ENCODE data around the gene TMEM14A. TPM values are rescaled to one million over a fixed set of nuclear protein-coding genes. Genes with fewer than 3 reads are reported as not detected.

The TMEM14A gene
- total and polyA plus RNA-seq, 2 of the 8 experiments (the other 6 are each of a cell fraction or from before 2014, with no cell fraction given): 11.1 to 11.2 TPM

GRCh38 chr6:52670502-52671409 lies at the start of gene TMEM14A (continued):
- TF ChIP-seq EGR1 (IDR thresholded peaks at IDR 0.05; ENCODE audit: borderline replicate concordance, low read depth, low read length) (no peak), TAF7 (optimal IDR thresholded peaks at IDR 0.05; ENCODE audit: borderline replicate concordance, low read depth, low read length) (peak; percentile 33), CEBPB (IDR thresholded peaks at IDR 0.05; ENCODE audit: low read depth, low read length) (peak; percentile 61)
